ENCODE results near the gene TMEM266. TPM values are rescaled to one million over a fixed set of nuclear protein-coding genes. Genes with fewer than 3 reads are reported as not detected.
A peak's percentile ranks its signal among the peaks of the same experiment; 100 is the strongest.

Gene TMEM266
- total RNA-seq, 6 donors from 2014 or later: 0.59 to 2.4 (median 1.2) TPM; not detected in 1

DNA sequence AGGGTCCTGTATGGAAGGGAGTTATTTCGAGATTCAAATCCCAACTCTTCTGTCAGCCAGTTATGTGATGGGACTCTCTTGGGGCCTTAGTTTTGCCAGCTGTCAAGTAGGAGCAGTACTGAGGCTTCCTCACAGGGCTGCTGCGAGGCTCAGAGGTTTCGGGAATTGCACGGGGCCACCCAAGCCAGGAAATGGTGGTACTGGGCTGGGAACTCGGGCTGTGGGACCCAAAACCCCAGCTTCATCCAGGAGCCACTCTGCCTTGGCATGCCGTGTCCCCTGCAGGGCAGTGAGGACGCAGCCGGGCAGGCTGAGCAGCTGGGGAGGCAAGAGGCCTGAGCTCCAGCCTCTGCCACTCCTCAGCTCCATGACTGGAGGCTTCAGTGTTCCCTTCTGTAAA, 132.9 kb downstream of the TMEM266 start:
- no peak for DNase-seq
- Histone ChIP-seq H3K27me3 (peaks cover 0 to 6% (median 2%) of the 10 kb centered on the region in 4 donors), H3K4me1 (peaks cover 15 to 29% (median 17%) of the 10 kb centered on the region in 4 donors), H3K36me3 (no peaks in the 10 kb centered on the region), H3K4me3 (no peak overlapping the region), H3K9me3 (no peaks in the 10 kb centered on the region), H3K27ac (no peak overlapping the region)
- no peak for ATAC-seq (ENCODE audit: low FRiP score in 2 of 2)
- 87 to 89% methylated on average over 1 to 8 of the region's 8 CpGs for WGBS, 2 donors
- TF ChIP-seq POLR2A (IDR thresholded peaks at IDR 0.05): no peak

GRCh38 chr15:76193934-76194333, 134.1 kb downstream of the TMEM266 start:
- Histone ChIP-seq H3K4me3 (no peak overlapping the region), H3K36me3 (no peaks in the 10 kb centered on the region), H3K9me3 (no peaks in the 10 kb centered on the region), H3K27ac (no peak overlapping the region), H3K4me1 (peaks cover 15 to 29% (median 17%) of the 10 kb centered on the region in 4 donors), H3K27me3 (peaks cover 0 to 6% (median 2%) of the 10 kb centered on the region in 4 donors)
- ATAC-seq (ENCODE audit: low FRiP score in 2 of 2): no peak
- TF ChIP-seq CTCF (IDR thresholded peaks at IDR 0.05) (no peak), POLR2AphosphoS5 (IDR thresholded peaks at IDR 0.05) (no peak), POLR2A (IDR thresholded peaks at IDR 0.05) (no peak), EP300 (IDR thresholded peaks at IDR 0.05) (no peak)
- DNase-seq: no peak
- WGBS, 2 donors: 71 to 78% methylated on average over 8 of the region's 8 CpGs

- no peaks in the 10 kb centered on the region for H3K36me3 ChIP-seq
- ATAC-seq (ENCODE audit: low FRiP score in 2 of 2) (no peak), DNase-seq (no peak)
- H3K4me3 ChIP-seq: no peak overlapping the region
- no peaks in the 10 kb centered on the region for H3K9me3 ChIP-seq
- peaks cover 11 to 22% (median 12%) of the 10 kb centered on the region in 4 donors for H3K4me1 ChIP-seq
- no peak overlapping the region for H3K27ac ChIP-seq
- WGBS, 2 donors: 90 to 98% methylated on average over 7 of the region's 7 CpGs
- no peak for TF ChIP-seq POLR2A (IDR thresholded peaks at IDR 0.05)
- no peak for TF ChIP-seq POLR2AphosphoS5 (IDR thresholded peaks at IDR 0.05)
- no peak for TF ChIP-seq CTCF (IDR thresholded peaks at IDR 0.05)
- TF ChIP-seq EP300 (IDR thresholded peaks at IDR 0.05): no peak
- H3K27me3 ChIP-seq: peaks cover 0 to 6% (median 2%) of the 10 kb centered on the region in 4 donors
Observed at GRCh38 chr15:76195506-76196268, 135.9 kb downstream of the TMEM266 start.

DNA sequence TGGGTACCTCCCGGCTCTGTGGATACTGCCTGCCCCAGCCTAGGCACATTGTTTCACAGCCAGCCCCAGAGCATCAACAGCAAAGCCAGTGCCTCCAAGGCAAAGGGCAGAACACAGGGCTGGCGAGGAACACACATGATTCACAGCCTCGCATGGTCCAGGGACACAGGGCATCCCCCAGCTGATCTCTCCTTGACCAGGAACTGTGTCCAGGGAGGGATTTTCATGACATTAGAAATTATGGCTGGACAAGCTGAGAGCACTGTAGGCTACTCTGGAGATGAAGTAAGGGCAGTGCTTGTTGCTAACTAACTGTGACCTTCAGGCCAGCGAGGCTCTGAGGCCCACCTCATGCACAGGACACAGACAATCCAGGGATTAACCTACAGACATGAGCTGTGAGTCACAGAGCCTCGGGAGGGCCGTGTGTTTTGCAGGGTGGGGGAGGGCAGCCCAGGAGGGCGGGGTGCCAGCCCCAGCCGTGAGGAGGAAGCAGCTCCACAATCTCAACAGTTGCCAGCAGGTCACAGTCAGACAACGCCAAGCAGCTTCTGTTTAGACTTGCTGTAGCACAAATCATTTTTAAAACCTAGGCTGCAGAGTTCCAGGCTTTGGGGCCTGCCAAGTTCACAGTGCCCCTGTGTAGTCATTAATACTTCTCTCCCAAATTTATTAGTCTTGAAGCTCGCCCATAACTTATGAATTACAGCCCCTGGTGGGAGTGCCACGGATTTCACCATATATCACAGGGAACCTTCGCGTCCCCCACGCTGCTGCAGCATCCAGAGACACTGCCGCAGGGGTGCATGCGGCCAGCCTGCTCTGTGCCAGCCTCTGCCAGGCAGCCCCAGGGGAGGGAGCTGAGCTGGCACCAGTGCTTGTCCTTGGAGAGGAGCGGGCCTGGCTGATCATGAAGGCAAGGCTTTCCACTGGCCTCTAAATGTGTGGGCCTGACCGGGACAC, 136.8 kb downstream of the TMEM266 start:
- no peak for DNase-seq

More for the DNA sequence above, 136.8 kb downstream of the TMEM266 start:
- Histone ChIP-seq H3K4me3 (no peak overlapping the region), H3K4me1 (peaks cover 3 to 14% (median 5%) of the 10 kb centered on the region in 4 donors), H3K27ac (no peak overlapping the region), H3K9me3 (no peaks in the 10 kb centered on the region), H3K36me3 (no peaks in the 10 kb centered on the region), H3K27me3 (peaks cover 0 to 4% (median 2%) of the 10 kb centered on the region in 4 donors)
- TF ChIP-seq EP300 (IDR thresholded peaks at IDR 0.05) (no peak), CTCF (IDR thresholded peaks at IDR 0.05) (no peak)
- WGBS, 2 donors: 54 to 73% methylated on average over 13 to 17 of the region's 18 CpGs
- ATAC-seq (ENCODE audit: low FRiP score in 2 of 2): peak in 1 of 2 donors; percentile 48

Measured in upper lobe of left lung (tissue), 6 donors.